ENCODE measurements around the gene YWHAQ. TPM values are rescaled to one million over a fixed set of nuclear protein-coding genes. Genes with fewer than 3 reads are reported as not detected.
"Not testable (repeated sequence)": the region's sequence is repeated elsewhere in the genome, so short reads cannot be mapped to it uniquely, and the experiment has no call there.

YWHAQ gene
- total RNA-seq, 1 donor, result 90.8 TPM

- peak in 2 of 3 donors; percentile 23 to 56 for DNase-seq (ENCODE audit: low read depth in 2 of 3, low spot score in 2 of 3)
These were observed 74.6 kb downstream of the YWHAQ start for GRCh38 chr2:9556121-9556743.

- peak; percentile 71 to 93 (median 92) for DNase-seq (ENCODE audit: low read depth in 2 of 3, low spot score in 2 of 3)
These were observed 75.3 kb downstream of the YWHAQ start, which contains the start of gene ADAM17 for GRCh38 chr2:9555297-9556120. Gene ADAM17, minus strand, starts transcription at chr2:9555830. Its CDS starts 225 bp downstream, at chr2:9555605.

GRCh38 chr2:9554921-9555296 is 75.9 kb downstream of the YWHAQ start:
- peak in 2 of 3 donors; percentile 42 to 70 for DNase-seq (ENCODE audit: low read depth in 2 of 3, low spot score in 2 of 3)

GRCh38 chr2:9552219-9553178 is 78.3 kb downstream of the YWHAQ start:
- DNase-seq (ENCODE audit: low read depth in 2 of 3, low spot score in 2 of 3), result peak in 2 of 3 donors; percentile 65 to 71

GRCh38 chr2:9550859-9551391 is 79.9 kb downstream of the YWHAQ start:
- DNase-seq (ENCODE audit: low read depth in 2 of 3, low spot score in 2 of 3), result not testable (repeated sequence)

- DNase-seq (ENCODE audit: low read depth in 2 of 3, low spot score in 2 of 3), result no peak
These were observed 81.4 kb downstream of the YWHAQ start for GRCh38 chr2:9549420-9549819.

GRCh38 chr2:9548506-9548905 is 82.3 kb downstream of the YWHAQ start:
- DNase-seq (ENCODE audit: low read depth in 2 of 3, low spot score in 2 of 3), result peak in 1 of 3 donors; percentile 12

- no peak for DNase-seq (ENCODE audit: low read depth in 2 of 3, low spot score in 2 of 3)
These were observed 83.4 kb downstream of the YWHAQ start for GRCh38 chr2:9547262-9547991.

- DNase-seq (ENCODE audit: low read depth in 2 of 3, low spot score in 2 of 3), result no peak
These were observed 85.3 kb downstream of the YWHAQ start for GRCh38 chr2:9545502-9545901.

GRCh38 chr2:9543557-9543956 is 87.2 kb downstream of the YWHAQ start:
- DNase-seq (ENCODE audit: low read depth in 2 of 3, low spot score in 2 of 3), result peak in 1 of 3 donors; percentile 43

- no peak for DNase-seq (ENCODE audit: low read depth in 2 of 3, low spot score in 2 of 3)
These were observed 91.3 kb downstream of the YWHAQ start for GRCh38 chr2:9539531-9539930.

GRCh38 chr2:9538000-9538507 is 92.7 kb downstream of the YWHAQ start:
- DNase-seq (ENCODE audit: low read depth in 2 of 3, low spot score in 2 of 3), result peak in 2 of 3 donors; percentile 61 to 72

GRCh38 chr2:9536504-9536903 is 94.3 kb downstream of the YWHAQ start:
- DNase-seq (ENCODE audit: low read depth in 2 of 3, low spot score in 2 of 3), result no peak

GRCh38 chr2:9535177-9535576 is 95.6 kb downstream of the YWHAQ start:
- no peak for DNase-seq (ENCODE audit: low read depth in 2 of 3, low spot score in 2 of 3)

Small RNA genes lying within 50 kb of the gene (small RNA-seq; reads per million reads assigned to genes)
- gene RF00019, result not detected

Other genes starting within 250 kb of the YWHAQ start
- gene ITGB1BP1, start 207.5 kb downstream of the YWHAQ start, total RNA-seq, result 14.5 TPM
- gene CPSF3, start 207.3 kb downstream of the YWHAQ start, total RNA-seq, result 31.5 TPM
- 27.7 TPM for gene IAH1, start 156.4 kb downstream of the YWHAQ start, total RNA-seq
- gene ADAM17, start 75.2 kb downstream of the YWHAQ start, total RNA-seq, result 29.9 TPM
- 4.8 TPM for gene TAF1B, start 212.5 kb upstream of the YWHAQ start, total RNA-seq

Measured in hematopoietic multipotent progenitor cell (in vitro differentiated cells).